Activated naive CD8-positive, alpha-beta T cell treated with anti-CD3 and anti-CD28 coated beads, Interleukin-2, amount 50 U/mL, for 24 hours (primary cell): Measurements from ENCODE around the gene FAM241A.
A peak's percentile ranks its signal among the peaks of the same experiment; 100 is the strongest.
"Not testable (repeated sequence)": the region's sequence is repeated elsewhere in the genome, so short reads cannot be mapped to it uniquely, and the experiment has no call there.

Source experiments
- ATAC-seq: fragments of 150-1000 bp; cut with Tn5 transposase; one replicate; pipeline ENCODE4 v1.10.0; 2021
- DNase-seq: peaks from one replicate; pipeline ENCODE4 v3.0.0; 2021
- H3K27ac Mint-ChIP-seq: one replicate; pipeline ENCODE4 v1.8.0; 2021; ENCODE audit warnings: mild to moderate bottlenecking, mixed read lengths
- H3K27me3 Mint-ChIP-seq: one replicate; pipeline ENCODE4 v1.8.0; 2021; ENCODE audit warnings: mixed read lengths
- H3K36me3 Mint-ChIP-seq: one replicate; pipeline ENCODE4 v1.8.0; 2021; ENCODE audit warnings: low read depth, mixed read lengths
- H3K4me1 Mint-ChIP-seq: one replicate; pipeline ENCODE4 v1.8.0; 2021; ENCODE audit warnings: mixed read lengths
- H3K4me3 Mint-ChIP-seq: one replicate; pipeline ENCODE4 v1.8.0; 2021; ENCODE audit warnings: mild to moderate bottlenecking, moderate library complexity, mixed read lengths
- H3K9me3 Mint-ChIP-seq: one replicate; pipeline ENCODE4 v1.8.0; 2021; ENCODE audit warnings: mixed read lengths

The FAM241A gene

DNA sequence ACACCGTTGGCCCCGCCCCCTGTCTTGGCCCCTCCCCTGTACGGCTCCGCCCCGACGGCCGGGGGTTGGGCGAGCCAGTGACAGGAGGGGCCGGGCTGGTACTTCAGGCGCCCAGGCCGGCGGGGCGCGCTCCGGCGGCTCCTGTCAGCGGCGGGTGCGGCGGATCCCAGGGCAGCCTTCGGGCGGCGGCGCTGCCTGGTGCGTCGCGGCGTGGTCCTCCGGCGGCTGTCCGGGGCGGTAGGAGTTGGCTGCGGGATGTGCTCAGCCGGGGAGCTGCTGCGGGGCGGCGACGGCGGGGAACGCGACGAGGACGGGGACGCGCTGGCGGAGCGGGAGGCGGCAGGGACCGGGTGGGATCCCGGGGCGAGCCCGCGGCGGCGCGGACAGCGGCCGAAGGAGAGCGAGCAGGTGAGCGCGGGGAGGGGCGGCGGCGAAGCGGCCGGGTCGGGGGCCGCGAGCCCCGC lies at the start of gene FAM241A:
TSS of gene FAM241A (plus strand) at position 129 of the 464 bp plus-strand sequence. CDS start at position 256, 127 bp downstream.
- Mint-ChIP-seq H3K27me3 (no peaks in the 10 kb centered on the region), H3K27ac (peak within 1 kb of the TSS; percentile 91), H3K4me1 (peaks cover 39% of the 10 kb centered on the region), H3K9me3 (no peaks in the 10 kb centered on the region), H3K4me3 (peak within 1 kb of the TSS; percentile 88), H3K36me3 (peaks cover 7% of the 10 kb centered on the region)
- ATAC-seq (peak; percentile 93), DNase-seq (peak; percentile 92)

DNA sequence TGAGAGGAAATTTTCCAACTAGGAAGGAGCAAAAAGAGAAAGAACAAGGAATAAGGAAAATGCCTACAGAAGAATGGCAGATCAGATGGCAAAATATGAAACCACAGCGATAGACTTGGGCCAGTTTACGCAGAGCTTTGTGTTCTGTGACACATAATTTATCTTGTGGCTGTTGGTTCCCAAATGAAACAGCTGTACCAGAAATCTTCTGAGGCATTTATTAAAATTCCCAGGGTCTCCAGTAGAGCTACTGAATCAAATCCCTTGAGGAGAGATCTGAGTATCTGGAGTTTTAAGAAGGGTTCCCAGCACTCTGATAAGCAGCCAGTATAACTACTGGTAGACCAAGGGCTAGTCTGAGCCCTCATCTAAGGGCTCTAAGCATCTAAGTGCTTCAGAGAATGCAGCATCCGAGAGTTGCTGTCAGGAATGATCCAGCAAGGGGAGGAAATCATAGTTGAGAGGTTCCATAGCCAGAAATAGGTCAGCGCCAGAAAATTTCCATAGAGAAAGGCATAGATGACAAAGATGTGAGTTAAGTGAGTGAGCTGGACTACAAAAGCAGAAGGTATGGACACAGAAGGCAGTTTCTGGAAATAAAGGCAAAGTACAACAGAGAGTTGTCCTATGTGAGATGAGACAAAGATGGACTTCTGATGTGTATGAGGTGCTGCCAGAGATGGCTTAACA lies 46.3 kb upstream of the FAM241A start:
- Mint-ChIP-seq H3K27me3 (no peaks in the 10 kb centered on the region), H3K4me3 (no peak overlapping the region), H3K9me3 (no peaks in the 10 kb centered on the region), H3K27ac (no peak overlapping the region), H3K36me3 (no peaks in the 10 kb centered on the region), H3K4me1 (peaks cover 3% of the 10 kb centered on the region)
- ATAC-seq (no peak), DNase-seq (no peak)

DNA sequence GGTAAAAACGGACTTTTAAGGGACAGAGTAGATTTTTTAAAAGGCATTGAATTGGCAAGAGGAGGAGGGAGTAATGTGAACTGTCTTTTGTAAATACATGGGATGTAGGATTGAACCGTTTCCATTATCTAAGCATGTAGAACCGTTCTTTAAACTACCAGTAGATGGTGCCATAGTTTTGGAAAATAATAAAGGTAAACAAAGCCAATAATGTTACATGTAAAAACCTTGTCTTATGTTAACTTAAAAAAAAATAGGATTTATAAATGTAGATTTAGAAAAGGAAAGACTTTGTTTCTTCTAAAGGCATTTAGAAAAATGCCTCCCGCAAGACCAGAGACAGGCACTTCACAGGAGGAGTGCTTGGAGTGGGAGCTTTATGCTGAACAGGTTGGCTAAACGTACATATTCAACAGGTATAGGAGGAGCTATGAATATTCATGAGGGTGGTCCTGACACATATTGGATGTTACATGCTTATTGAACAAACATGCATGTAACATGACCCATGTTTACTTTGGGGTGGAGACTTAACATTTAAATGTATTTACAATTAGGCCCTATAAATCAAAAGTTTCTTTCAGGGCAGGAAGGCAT lies 45.5 kb upstream of the FAM241A start:
- Mint-ChIP-seq H3K27me3 (no peaks in the 10 kb centered on the region), H3K4me1 (peaks cover 3% of the 10 kb centered on the region), H3K9me3 (no peaks in the 10 kb centered on the region), H3K4me3 (no peak overlapping the region), H3K27ac (no peak overlapping the region), H3K36me3 (no peaks in the 10 kb centered on the region)
- ATAC-seq, result no peak
- DNase-seq, result no peak

DNA sequence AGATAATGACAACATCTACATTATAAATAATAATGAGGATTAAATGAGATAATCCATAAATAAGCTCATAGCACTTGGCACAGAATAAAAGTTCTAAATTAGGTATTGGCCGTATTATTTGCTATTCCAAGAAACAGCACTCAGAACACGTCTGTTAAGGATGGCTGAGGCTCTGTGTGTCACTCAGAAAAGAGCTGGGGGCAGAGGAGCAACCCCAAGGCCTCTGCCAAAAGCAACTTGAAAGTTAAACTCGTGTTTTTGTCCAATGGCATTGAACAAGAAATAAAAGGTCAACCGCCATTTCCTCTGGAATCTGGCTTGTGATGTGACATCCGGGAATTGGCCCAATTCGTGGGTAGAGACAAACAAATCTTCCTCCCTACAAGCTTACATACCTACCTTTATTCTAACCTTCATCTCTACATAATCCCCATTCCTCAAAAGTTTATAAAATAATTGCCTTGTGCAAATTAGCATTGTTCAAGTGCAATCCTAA lies 42.3 kb upstream of the FAM241A start:
- peaks cover 3% of the 10 kb centered on the region for H3K4me1 Mint-ChIP-seq
- H3K27ac Mint-ChIP-seq, result no peak overlapping the region
- ATAC-seq, result no peak
- H3K4me3 Mint-ChIP-seq, result no peak overlapping the region
- no peaks in the 10 kb centered on the region for H3K36me3 Mint-ChIP-seq
- DNase-seq, result no peak
- H3K9me3 Mint-ChIP-seq, result no peaks in the 10 kb centered on the region
- H3K27me3 Mint-ChIP-seq, result no peaks in the 10 kb centered on the region

DNA sequence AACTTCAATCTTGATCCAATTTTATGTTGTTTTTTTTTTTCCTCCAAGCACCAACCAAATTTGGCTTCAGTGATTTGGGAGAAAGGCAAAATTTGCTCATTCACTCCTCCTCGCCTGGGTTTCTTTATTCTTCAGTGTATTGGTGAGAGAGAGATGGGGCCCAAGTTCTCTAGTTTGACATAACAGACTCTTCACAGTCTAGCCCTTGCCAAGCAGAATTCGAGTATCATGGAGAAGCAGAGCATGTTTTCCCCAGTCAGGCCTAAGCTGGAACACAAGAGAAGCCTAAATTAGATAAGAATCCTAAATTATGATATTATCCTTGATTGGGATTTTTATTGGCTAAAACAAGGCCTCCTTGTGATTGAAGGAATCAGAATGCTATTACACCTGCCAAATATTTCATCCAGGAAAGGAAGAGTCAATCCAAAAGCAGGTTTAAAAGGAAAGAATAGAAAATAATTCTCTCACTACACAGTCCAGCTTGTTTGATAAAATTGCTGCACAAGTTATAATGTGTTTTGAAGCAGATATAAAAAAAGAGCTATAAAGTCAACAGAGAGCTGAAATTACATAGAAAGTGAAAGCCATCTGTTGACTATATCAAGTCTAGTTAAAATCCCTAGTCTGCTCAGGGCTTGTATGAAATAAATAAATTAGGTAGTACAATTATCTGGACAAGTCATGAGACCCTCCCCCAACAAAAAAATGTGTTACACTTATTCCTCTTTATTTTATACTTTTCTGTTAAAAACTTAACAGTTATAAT lies 39.9 kb upstream of the FAM241A start:
- H3K36me3 Mint-ChIP-seq, result no peaks in the 10 kb centered on the region

DNA sequence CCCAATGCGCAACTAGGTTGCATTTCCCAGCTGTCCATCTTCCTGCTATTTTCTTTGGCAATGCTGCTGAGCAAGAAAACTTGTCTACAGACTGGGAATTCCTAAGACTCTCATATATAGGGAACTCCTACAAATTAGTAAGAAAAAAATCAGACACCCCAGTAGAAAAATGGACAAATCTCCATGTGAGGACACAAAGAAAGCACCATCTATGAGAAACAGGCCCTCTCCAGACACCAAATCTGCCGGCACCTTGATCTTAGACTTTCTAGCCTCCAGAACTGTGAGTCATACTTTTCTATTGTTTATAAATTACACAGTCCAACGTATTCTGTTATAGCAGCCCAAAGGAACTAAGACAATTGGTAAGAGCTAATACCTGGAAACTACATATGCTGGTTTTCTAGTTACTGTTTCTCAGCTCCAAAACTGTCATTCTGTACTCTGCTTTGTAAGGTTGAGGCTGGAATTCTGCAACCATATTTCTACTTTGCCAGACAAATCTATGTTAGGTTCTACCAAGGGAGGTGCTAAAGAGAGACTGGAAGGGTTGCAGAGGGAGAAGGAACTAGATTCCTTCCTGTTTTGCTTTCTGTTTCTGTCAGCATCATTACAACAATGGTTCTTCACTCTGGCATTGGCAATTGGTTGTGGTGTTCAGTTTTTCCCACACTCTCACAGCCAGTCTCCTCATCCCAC lies 35.7 kb upstream of the FAM241A start:
- DNase-seq (no peak), ATAC-seq (peak; percentile 43)
- Mint-ChIP-seq H3K36me3 (no peaks in the 10 kb centered on the region), H3K27ac (no peak overlapping the region), H3K9me3 (no peaks in the 10 kb centered on the region), H3K27me3 (no peaks in the 10 kb centered on the region), H3K4me3 (no peak overlapping the region), H3K4me1 (no peaks in the 10 kb centered on the region)

More for the DNA sequence above, 39.9 kb upstream of the FAM241A start:
- Mint-ChIP-seq H3K9me3 (no peaks in the 10 kb centered on the region), H3K4me3 (no peak overlapping the region), H3K4me1 (peaks cover 3% of the 10 kb centered on the region), H3K27ac (no peak overlapping the region), H3K27me3 (no peaks in the 10 kb centered on the region)
- ATAC-seq (no peak), DNase-seq (no peak)

DNA sequence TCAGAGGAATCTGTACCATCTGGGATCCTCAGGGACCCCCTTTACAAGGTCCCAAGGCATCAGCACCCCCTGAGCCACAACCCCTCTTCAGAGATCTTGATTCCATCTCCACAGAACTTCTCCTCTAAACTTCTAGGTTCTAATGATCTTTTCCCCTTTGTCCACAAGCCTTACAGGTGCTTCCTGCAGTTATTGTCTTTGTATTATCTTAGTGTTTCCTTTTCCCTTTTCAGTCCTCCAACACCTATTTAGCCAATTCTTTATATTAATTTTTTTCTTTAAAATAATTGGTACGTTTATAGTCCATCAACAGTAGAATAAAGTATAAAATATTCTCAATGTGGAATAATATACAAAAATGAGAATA lies 35.2 kb upstream of the FAM241A start:
- Mint-ChIP-seq H3K27me3 (no peaks in the 10 kb centered on the region), H3K36me3 (no peaks in the 10 kb centered on the region), H3K9me3 (no peaks in the 10 kb centered on the region), H3K27ac (no peak overlapping the region), H3K4me1 (no peaks in the 10 kb centered on the region), H3K4me3 (no peak overlapping the region)
- DNase-seq (no peak), ATAC-seq (no peak)

DNA sequence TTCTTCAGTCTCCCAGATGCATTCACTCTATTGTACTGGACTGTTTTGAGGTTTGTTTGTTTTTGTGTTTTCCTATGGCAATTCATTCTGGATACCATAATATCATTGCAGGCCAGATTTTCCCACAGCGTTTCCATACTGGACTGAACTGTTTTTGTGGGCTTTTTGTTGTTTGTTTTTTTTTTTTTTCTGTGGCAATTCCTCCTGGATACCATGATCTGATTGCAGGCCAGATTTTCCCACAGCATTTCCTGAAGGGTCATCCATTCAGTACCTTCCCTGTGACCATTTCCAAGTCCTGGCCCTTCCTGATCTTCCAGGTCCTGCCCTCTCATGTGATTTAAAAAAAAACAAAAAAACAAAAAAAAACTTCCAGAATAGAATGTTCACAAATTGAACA lies 33.9 kb upstream of the FAM241A start:
- no peaks in the 10 kb centered on the region for H3K27me3 Mint-ChIP-seq
- DNase-seq (no peak), ATAC-seq (no peak)
- no peak overlapping the region for H3K4me3 Mint-ChIP-seq
- no peaks in the 10 kb centered on the region for H3K9me3 Mint-ChIP-seq
- H3K27ac Mint-ChIP-seq, result no peak overlapping the region
- no peaks in the 10 kb centered on the region for H3K4me1 Mint-ChIP-seq
- no peaks in the 10 kb centered on the region for H3K36me3 Mint-ChIP-seq

DNA sequence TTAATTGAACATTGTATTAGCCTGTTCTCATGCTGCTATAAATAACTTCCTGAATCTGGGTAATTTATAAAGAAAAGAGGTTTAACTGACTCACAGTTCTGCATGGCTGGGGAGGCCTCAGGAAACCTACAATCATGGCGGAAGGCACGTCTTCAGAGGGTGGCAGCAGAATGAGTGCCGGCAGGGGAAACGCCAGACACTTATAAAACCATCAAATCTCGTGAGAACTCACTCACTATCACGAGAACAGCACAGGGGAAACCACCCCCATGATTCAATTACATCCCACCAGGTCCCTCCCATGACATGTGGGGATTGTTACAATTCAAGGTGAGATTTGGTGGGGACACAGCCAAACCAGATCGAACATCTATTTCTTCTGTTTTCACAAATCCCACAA lies 33.2 kb upstream of the FAM241A start:
- not testable (repeated sequence) for H3K27ac Mint-ChIP-seq, H3K27me3 Mint-ChIP-seq, H3K4me1 Mint-ChIP-seq, ATAC-seq, H3K36me3 Mint-ChIP-seq, H3K4me3 Mint-ChIP-seq, H3K9me3 Mint-ChIP-seq, DNase-seq

DNA sequence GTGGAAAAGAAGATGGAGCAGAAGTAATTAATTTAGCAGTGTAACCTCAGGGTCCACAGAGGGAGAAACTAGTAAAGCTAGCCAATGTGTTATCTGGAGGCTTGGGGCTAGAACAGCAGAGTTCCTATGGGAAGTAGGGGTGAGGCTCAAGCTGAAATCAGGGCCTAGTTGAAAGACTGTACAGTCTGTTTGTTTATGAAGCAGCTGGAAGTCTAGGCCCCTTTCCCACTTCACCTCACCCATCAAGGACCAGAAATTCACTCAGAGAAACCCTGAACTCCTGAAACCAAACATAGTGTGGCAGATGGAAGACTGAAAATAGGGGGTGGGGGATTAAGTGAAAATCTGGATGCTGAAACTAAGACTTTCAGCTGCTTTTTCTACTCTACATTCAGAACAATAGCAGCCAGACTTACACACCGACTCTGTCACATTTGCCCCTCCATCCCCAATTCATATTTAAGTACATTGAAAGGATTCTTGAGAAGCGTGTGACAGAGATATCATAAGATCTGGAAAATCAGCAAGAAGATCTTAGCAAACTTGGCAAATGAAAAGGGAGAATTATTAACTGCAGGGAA lies 32.6 kb upstream of the FAM241A start:
- Mint-ChIP-seq H3K4me1 (no peaks in the 10 kb centered on the region), H3K36me3 (no peaks in the 10 kb centered on the region), H3K9me3 (no peaks in the 10 kb centered on the region), H3K27ac (no peak overlapping the region), H3K4me3 (no peak overlapping the region), H3K27me3 (no peaks in the 10 kb centered on the region)
- ATAC-seq (no peak), DNase-seq (no peak)

DNA sequence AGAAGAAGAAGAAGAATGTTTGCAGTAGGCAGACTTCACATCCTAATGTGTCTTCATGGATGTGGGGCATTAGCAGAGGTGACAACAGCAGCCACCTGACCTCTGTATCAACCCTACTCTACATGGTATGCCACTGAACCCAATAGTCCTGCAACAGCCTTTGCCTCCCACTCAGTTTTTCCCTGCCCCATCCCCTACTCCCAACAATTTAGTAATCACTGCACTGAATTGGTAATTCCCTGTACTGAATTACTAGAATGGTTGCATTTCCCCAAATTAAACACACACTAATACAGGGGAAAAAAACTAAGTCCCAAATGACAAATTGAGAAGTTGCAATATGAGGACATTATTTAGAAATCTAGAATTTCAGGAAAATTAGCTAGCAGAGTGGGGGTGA lies 31.4 kb upstream of the FAM241A start:
- Mint-ChIP-seq H3K4me1 (peaks cover 4% of the 10 kb centered on the region), H3K27me3 (no peaks in the 10 kb centered on the region), H3K4me3 (no peak overlapping the region), H3K9me3 (no peaks in the 10 kb centered on the region), H3K36me3 (no peaks in the 10 kb centered on the region), H3K27ac (peak overlapping the region; percentile 29)
- ATAC-seq (no peak), DNase-seq (no peak)

DNA sequence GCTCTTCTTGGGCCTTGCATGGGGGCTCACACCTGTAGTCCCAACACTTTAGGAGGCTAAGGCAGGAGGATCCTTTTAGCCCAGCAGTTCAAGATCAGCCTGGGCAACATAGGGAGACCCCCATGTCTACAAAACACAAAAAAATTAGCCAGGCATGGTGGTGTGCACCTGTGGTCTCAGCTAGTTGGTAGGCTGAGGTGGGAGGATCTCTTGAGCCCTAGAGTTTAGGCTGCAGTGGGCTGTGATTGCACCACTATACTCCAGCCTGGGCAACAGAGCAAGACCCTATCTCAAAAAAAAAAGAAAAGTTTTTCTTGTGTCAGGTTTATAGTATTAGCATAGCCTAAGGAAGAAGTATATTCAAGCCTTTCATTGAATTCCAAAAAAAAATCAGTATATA lies 30.8 kb upstream of the FAM241A start:
- Mint-ChIP-seq H3K36me3 (no peaks in the 10 kb centered on the region), H3K27me3 (no peaks in the 10 kb centered on the region), H3K4me1 (peaks cover 6% of the 10 kb centered on the region), H3K27ac (no peak overlapping the region), H3K4me3 (no peak overlapping the region), H3K9me3 (peaks cover under 1% of the 10 kb centered on the region)
- DNase-seq (no peak), ATAC-seq (no peak)

DNA sequence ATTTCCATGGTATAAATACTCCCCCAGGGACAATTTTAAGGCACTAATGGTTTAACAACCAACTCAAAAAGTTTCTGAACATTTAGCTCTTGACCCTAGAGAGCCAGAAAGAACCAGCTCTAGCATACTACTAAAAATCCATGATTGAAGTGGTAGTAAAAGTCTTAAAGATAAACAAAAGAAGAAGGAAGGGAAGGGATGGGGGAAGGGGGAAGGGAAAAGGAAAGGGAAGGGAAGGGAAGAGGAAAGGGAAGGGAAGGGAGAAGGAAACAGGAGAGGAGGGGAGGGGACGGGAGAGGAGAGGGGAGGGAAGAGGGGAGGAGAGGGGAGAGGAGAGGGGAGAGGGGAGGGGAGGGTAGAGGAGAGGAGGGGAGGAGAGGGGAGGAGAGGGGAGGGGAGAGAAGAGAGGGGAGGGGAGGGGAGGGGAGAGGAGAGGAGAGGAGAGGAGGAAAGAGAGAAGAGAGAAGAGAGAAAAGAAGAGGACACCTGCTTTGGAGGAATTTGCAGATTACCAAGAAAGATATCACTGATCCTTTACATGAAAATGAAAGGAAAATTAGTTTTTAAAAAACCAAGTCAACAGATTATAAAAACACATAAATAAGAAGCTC lies 26.4 kb upstream of the FAM241A start:
- H3K9me3 Mint-ChIP-seq, result peaks cover 11% of the 10 kb centered on the region
- ATAC-seq (no peak), DNase-seq (no peak)
- H3K4me3 Mint-ChIP-seq, result peak overlapping the region; percentile 30
- H3K4me1 Mint-ChIP-seq, result peaks cover 22% of the 10 kb centered on the region
- H3K36me3 Mint-ChIP-seq, result no peaks in the 10 kb centered on the region
- peak overlapping the region; percentile 94 for H3K27ac Mint-ChIP-seq
- no peaks in the 10 kb centered on the region for H3K27me3 Mint-ChIP-seq

DNA sequence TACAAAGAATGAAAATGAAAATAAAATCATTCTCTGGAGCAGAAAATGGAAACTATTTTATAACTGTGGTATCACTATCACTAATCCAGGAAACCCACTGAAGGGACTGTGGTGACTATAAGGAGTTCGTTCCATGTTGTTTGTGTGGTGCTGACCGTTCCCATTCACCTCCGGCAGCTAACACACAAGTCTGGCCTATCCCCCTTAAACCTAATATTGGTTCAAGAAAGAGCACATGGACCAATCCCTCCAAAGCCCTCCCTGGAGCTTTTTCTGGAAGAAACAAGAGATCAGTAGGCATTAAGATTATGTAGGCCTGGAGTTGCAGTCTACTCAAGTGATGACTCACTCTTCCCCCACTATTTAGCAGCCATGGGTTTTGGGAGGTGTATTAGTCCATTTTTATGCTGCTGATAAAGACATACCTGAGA lies 25.9 kb upstream of the FAM241A start:
- no peaks in the 10 kb centered on the region for H3K27me3 Mint-ChIP-seq
- DNase-seq (peak; percentile 25), ATAC-seq (peak; percentile 89)
- H3K36me3 Mint-ChIP-seq, result no peaks in the 10 kb centered on the region
- H3K27ac Mint-ChIP-seq, result peak overlapping the region; percentile 94
- peaks cover 22% of the 10 kb centered on the region for H3K4me1 Mint-ChIP-seq
- peak overlapping the region; percentile 37 for H3K4me3 Mint-ChIP-seq
- peaks cover 11% of the 10 kb centered on the region for H3K9me3 Mint-ChIP-seq
